COR-L47 (cell line): ENCODE measurements around the gene CYP27C1.
"Not testable (repeated sequence)": the region's sequence is repeated elsewhere in the genome, so short reads cannot be mapped to it uniquely, and the experiment has no call there.

Experiments used
- DNase-seq: peaks from one replicate; lab custom pipeline; 2025; lab: John Stamatoyannopoulos, UW

The CYP27C1 gene, protein sequence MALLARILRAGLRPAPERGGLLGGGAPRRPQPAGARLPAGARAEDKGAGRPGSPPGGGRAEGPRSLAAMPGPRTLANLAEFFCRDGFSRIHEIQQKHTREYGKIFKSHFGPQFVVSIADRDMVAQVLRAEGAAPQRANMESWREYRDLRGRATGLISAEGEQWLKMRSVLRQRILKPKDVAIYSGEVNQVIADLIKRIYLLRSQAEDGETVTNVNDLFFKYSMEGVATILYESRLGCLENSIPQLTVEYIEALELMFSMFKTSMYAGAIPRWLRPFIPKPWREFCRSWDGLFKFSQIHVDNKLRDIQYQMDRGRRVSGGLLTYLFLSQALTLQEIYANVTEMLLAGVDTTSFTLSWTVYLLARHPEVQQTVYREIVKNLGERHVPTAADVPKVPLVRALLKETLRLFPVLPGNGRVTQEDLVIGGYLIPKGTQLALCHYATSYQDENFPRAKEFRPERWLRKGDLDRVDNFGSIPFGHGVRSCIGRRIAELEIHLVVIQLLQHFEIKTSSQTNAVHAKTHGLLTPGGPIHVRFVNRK

DNA sequence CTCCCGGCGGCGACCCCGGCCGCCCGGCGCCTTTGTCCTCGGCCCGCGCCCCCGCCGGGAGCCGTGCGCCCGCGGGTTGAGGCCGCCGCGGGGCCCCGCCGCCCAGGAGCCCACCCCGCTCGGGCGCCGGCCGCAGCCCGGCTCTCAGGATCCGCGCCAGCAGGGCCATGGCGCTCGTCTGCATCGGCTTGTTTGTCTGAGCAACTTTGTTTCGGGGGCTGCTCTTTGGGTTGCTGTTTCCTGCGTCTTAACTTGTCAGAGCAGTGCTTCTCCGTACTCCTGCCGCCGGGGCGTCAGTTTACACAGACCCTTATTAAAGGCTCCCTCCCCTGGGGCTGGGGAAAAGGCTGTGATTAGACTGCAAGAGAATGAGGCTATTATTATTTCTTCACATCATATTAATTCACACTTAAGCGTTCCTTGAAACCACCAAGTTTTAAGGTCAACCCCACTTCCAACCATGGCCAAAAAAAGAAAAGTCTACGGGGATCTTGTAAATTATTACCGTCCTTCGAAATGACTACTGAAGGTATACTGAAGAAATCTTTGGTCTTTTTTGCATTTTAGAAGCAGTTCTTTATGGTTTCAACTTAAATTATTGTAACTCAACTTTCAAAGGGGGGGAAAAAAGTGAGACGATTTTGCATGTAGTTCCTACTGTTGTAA lies at the start of gene CYP27C1:
CYP27C1 (minus strand) TSS at position 198 of the 666 bp plus-strand sequence; CDS start at position 169, 29 bp downstream.
- DNase-seq, result no peak

DNA sequence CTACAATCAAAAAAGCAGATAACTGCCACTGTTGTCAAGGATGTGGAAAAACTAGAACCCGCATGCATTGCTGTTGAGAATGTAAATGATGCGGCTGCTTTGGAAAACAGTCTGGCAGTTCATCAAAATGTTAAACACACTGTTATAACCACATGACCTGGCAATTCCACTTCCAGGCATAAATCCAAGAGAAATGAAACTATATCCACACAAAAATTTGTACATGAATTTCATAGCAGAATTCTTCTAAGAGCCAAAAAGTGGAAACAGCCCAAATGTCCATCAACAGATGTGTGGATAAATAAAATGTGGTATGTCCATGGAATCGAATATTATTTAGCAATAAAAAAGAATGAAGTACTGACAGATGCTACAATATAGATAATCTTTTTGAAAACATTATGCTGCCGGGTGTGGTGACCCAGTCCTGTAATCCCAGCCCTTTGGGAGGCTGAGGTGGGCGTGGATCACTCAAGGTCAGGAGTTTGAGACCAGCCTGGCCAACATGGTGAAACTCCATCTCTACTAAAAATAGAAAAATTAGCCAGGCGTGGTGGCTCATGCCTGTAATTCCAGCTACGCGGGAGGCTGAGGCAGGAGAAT lies 41.8 kb upstream of the CYP27C1 start:
- no peak for DNase-seq

DNA sequence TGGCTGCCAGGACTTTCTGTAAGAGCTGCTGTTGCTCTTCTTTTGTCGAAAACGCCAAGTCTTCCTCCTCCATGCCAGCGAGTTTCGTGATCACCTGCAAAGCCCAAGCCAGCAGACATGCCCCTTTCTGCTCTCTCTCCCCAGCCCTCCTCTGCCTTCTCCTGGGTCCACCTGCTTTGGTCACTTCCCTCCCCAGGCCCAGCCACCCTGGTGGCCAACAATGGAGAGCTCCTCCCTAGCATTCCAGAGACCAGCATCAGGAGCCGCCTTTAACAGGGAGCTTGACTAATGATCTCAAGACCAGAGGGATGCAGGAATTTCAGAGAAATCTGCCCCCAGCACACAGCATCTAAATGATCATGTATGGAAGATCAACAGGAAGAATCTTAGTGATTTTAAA lies 39.3 kb upstream of the CYP27C1 start:
- no peak for DNase-seq

DNA sequence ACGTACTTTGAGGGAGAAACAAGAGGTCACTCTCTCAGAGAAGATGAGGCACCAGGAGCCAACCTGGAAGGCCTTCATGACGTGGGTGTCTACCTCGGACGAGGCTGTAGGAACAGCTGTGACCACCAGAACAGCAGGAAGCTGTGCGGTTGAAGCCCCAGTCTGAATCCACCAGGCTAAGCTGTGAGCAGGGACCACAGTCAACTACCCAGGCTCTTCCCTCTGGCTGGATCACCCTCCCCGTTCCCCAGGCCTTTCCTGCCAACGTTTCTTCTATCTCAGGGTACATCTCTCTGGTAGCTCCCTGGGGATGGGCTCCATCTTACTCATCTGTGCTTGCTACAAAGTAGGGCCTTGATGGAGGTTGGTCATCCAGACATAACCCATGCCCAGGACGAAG lies 36.8 kb upstream of the CYP27C1 start:
- no peak for DNase-seq

DNA sequence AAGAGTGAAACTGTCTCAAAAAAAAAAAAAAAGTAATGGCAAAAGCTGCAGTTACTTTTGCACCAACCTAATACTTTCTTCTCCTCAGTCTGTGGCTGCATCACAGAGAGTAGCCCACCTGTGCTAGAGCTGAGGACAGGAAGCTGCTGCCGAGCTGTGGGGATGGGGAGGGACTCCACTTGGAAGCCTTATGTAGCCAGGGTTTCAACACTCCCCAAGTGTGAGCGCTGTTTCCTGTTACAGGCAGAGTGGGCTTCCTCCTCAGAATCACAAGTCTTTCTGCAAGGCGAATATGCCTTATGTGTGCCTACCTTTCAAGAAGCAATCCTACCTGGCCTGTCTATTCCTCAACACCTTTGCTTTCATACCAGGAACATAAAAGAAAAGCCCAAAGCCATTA lies 36.3 kb upstream of the CYP27C1 start:
- no peak for DNase-seq

DNA sequence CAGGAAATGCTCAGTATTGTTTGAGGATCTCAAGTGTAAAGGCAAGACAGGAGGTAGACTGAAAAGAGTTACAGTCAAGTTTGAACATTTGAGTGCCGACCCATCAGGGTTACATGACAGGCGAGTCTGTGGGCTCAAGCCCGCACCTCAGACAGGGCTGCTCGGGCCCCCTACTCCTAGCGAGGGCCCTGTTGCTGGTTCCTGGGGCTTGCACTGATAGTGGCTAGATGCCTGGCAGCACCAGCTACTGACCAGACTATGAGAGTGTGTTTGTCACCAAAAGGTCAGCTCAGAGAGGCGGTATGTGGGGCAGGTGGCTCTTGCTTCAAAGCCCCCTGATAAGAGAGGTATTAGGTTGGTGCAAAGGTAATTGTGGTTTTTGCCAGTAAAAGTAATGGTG lies 35.6 kb upstream of the CYP27C1 start:
- DNase-seq, result no peak

DNA sequence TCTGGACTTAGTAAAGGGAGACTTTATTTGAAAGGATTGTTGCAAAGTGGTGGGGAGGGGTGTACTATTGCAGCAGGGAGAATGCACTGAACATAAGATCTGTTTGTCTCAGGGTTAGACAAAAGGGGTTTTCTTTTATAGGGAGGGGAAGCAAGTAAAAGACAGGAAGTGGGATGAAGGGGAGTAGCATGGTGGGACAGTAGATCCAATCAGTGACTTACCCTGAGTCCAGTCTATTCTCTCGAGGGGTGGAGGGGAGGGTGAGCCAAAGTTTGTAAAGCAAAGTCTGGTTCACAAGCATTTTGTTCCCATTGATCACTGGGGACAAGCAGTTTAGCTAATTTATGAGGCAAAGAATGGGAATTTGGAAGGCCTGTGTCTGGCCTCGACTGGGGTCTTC lies 35.0 kb upstream of the CYP27C1 start:
- DNase-seq, result no peak

DNA sequence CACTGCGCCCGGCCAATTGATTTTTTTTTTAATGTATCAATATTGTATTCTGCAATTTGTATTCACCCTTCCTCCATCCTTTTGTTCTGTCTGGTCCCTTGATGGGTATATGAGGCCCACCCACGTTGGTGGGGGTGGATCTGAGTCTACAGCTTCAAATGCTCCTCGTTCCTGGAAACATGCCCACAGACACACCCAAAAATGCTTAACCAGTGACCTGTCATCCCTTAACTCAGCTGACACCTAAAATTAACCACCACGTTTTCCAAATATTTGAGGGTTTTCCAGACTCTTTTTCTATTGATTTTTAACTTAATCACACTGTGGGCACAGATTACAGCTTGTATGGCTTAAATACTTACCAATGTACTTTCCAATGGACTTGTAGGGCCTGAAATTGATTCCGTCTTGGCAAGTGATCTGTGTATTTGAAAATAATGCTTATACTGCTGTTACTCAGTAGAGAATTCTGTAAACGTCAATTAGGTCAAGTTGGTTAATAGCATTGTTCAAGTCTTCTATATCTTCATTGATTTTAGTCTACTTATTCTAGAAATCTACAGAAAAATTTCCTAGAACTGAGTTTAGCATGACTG lies 34.4 kb upstream of the CYP27C1 start:
- no peak for DNase-seq

DNA sequence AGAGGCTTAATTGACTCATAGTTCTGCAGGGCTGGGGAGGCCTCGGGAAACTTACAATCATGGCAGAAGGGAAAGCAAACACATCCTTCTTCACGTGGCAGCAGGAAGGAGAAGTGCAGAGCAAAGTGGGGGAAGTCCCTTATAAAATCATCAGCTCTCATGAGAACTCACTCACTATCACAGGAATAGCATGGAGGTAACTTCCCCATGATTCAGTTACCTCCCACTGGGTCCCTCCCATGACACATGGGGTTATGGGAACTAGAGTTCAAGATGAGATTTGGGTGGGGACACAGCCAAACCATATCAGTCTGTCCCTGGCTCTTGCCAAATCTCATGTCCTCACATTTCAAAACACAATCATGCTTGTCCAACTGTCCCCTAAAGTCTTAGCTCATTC lies 21.1 kb upstream of the CYP27C1 start:
- not testable (repeated sequence) for DNase-seq

DNA sequence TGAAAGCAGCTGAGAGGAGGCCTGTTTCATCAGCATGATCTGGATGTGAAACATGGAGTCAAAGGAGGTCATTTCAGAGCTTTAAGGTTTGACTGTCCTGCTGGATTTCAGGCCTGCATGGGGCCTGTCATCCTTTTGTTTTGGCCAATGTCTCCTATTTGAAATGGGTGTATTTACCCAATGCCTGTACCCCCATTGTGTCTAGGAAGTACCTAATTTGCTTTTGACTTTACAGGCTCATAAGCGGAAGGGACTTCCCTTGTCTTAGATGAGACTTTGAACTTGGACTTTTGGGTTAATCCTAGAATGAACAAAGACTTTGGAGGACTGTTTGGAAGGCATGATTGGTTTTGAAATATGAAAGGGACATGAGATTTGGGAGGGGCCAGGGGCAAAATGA lies 19.3 kb upstream of the CYP27C1 start:
- no peak for DNase-seq

DNA sequence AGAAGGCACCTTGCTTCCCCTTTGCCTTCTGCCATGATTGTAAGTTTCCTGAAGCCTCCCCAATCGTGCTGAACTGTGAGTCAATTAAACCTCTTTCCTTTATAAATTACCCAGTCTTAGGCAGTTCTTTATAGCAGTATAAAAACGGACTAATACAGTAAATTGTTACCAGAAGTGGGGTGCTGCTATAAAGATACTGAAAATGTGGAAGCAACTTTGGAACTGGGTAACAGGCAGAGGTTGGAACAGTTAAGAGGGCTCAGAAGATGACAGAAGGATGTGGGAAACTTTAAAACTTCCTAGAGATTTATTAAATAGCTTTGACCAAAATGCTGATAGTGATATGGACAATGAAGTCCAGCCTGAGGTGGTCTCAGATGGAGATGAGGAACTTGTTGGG lies 17.7 kb upstream of the CYP27C1 start:
- not testable (repeated sequence) for DNase-seq

DNA sequence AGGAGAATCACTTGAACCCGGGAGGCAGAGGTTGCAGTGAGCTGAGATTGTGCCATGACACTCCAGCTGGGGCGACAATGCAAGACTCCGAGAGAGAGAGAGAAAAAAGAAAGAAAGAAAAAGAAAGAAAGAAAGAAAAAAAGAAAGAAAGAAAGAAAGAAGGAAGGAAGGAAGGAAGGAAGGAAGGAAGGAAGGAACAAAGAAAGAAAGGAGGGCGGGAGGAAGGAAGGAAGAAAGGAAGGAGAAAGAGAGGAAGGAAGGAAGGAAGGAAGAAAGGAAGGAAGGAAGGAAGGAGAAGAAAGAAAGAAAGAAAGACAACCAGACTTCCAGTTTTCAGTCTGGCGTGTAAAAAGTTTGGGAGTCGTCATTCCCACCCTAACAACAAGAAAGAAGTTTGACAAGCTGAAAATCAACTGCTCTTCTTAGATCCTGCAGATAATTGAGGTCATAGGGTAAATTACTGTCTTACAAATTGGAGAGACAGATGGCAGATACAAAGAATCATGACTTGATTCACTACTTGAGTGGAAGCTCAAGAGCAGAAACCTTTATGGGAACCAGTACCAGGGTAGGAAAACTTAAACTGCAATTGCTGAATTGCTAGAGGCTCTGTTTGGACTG lies 15.1 kb upstream of the CYP27C1 start:
- no peak for DNase-seq

DNA sequence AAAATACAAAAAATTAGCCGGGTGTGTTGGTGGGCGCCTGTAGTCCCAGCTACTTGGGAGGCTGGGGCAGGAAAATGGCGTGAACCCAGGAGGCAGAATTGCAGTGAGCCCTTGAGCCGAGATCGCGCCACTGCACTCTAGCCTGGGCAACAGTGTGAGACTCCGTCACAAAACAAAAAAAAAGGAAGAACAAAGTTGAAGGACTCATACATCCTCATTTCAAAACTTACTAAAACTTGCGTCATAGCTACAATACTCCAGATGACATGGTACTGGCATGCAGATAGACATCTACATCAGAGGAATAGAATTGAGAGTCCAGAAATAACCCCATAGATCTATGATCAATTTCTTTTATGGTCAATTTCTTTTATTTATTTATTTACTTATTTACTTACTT lies 13.6 kb upstream of the CYP27C1 start:
- DNase-seq, result no peak

DNA sequence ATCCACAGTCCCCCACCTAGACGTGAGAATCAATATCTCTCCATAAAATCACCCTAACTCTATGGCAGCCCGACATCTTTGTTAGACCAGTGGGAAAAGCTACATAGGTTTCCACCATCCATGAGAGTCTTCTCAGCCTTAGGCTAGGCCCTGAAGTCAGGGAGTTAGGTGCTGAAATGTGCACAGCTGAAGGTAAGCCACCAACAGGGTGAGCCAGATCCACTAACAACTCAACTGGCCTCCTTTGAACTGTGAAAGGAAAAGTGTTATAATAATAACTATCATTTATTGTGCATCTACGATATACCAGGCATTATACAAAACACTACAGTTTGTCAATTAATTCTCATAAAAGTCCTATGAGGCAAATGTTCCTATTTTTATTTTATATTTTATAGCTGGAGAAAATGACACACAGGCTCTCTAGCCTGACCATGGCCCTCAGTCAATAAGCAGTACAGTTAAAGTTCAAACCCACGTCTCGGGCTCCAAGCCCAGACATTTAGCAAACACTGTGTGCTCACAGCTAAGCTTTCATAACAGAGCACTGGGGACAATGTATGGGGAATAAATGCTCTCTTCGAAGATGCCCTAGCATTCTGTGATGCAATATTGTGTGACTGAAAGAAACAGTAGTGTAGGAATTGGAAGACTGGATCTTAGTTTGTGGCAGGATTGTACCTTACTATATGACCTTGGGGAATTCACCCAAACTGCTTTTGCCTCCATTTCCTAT lies 11.2 kb upstream of the CYP27C1 start:
- no peak for DNase-seq

DNA sequence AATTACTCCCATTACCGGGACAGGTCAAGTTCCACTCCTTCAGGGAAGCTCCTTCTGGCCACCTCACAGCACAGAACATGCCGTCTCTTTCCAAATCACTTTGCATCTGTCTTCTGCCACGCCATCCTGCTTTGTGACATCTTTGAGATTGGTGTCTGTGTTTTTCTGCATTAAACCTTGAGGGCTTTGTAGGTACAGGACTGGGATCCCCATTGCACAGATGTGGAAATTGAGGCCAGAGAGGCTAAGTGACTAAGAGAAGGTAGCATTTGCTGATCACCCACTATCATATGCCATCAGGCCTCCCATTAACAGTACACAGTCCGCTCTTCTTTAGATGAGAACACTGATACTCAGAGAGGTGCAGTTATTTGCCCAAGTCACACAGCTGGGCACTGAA lies 9.5 kb upstream of the CYP27C1 start:
- DNase-seq, result no peak

DNA sequence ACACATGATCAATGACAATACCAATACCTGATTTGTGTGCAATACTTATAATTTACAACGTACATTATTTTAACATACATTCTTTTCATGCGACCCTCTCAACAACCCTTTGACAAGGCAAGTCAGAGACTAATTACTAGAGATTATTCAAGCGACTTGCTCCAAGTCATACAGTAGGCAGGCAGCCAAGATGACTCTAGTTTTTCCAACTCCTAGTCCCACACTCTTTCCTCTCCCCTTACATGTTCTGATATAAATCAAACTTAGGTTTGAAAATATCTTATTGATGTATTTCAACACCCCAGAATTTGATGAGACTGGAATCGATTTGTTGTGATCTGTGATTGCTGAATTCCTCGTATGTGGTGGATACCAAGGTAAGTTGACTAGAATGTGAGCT lies 8.0 kb upstream of the CYP27C1 start:
- DNase-seq, result no peak

DNA sequence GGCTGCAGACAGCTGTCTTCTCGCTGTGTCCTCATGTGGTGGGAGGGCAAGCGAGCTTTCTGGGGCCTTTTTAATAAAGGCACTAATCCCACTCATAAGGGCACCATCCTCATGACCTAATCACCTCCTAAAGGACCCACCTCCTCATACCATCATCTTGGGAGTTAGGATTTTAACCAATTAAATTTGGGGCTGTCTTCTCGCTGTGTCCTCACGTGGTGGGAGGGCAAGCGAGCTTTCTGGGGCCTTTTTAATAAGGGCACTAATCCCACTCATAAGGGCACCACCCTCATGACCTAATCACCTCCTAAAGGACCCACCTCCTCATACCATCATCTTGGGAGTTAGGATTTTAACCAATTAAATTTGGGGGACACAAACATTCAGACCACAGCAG lies 7.2 kb upstream of the CYP27C1 start:
- DNase-seq, result not testable (repeated sequence)

DNA sequence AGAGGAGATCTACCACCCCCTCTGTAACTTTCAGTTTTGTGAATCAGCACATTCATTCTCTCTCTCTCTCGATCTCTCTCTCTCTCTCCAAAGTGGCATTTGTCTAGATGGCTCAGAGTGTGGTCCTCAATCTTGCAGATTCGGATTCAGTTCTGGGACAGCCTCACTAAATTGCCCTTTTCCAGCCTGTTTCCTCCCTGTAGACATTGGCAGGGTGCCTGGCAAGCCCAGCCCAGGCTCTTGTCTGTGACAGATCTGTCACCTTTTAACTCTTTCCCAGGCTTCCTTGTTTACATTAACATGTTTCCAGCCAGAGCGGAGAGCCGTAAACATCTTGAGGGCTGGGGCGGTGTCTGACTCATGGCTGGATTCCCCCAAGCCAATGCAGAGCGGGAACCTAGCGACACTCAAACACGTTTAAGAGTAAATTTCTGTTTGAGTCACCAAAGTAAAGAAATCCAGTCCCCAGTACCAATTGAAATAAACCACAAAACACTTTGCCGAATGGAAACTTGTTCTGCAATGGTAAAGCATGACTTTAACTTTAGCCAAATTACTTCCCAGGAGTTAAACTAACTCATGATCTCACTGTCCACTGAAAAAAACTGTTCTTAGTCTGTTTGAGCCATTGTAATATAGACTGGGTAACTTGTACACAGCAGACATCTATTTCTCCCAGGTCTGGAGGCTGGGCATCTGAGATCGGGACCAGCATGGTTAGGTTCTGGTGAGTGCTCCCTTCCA lies 6.6 kb upstream of the CYP27C1 start:
- DNase-seq, result peak; percentile 70

DNA sequence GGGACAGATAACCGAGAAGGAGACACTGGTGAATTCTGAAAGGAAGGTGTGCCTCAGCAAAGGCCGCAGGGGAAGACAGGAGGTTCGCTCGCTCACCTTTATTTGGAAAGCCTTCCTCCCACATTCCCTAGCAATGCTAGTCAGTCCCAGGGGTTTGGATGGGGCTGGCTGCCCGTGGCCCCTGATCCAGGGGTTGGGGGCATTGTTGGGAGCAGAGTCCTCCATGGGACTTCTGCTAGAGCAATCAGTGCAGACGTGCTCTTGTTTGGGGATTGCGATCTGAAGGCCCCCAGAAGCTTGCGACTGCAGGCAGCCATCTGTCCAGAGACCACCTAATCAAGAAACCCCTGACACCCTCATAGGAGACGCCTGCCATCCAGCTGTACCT lies 6.0 kb upstream of the CYP27C1 start:
- DNase-seq, result no peak

DNA sequence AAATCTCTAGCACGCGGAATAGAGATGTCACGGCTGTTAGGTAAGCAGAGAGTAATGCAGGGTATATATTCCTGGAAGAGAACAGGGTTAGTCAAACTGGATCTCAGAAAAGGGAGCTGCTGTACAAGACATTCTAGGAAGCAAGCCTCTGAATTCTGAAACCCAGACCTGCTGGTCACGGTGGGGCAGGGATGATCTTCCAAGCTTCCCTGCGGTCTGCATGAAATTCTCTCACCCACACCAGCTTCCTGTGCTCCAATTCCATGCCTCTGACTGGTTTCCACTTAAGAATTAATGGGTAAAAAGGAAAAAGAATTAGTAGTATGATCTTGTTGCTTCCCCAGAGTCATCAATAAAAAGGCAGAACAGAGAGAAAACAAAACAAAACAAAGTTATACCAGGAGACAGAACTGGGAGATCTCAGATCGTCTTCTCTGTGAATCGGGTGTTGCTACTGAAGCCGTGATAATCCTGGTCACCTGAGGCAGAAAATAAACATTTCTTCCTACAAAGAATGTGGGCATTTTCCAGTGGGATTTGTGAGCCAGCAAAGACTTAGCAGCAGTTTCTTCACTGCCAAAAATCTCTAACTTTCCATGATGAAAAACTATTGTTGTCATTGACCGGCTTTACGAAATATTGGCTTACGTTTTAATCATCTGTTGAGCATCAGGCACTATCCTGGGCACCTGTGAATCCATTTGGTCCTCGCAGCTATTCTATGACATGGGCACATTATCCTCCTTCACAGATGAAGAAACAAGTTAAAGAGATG lies 5.3 kb upstream of the CYP27C1 start:
- DNase-seq, result no peak
